Measurements from ENCODE around the gene UBASH3A.

The UBASH3A gene

GRCh38 chr21:42476388-42477331 lies 73.0 kb downstream of the UBASH3A start:
- no CpG with 5 or more reads among the region's 25 CpGs for WGBS, 2 donors (ENCODE audit: extremely low coverage in 2 of 2, insufficient read length in 2 of 2, insufficient replicate concordance in 1 of 2)
- no peak overlapping the region for H4K8ac ChIP-seq (ENCODE audit: low read depth, low read length)
- H2AK5ac ChIP-seq (ENCODE audit: low read depth, low read length): no peak overlapping the region
- no peak overlapping the region for H2BK120ac ChIP-seq (ENCODE audit: low read depth, low read length)
- peak overlapping the region; percentile 35 for H4K91ac ChIP-seq (ENCODE audit: low read depth, low read length, poor library complexity)
- no peak overlapping the region for H2BK15ac ChIP-seq (ENCODE audit: low read length)
- peak overlapping the region; percentile 15 for H3K18ac ChIP-seq (ENCODE audit: low read length)
- H2BK12ac ChIP-seq (ENCODE audit: low read length): no peak overlapping the region
- no peaks in the 10 kb centered on the region for H3K79me1 ChIP-seq (ENCODE audit: low read depth, low read length)
- H3K27me3 ChIP-seq (ENCODE audit: control insufficient read depth in 3 of 3, insufficient read depth in 3 of 3, low read depth in 1 of 3, low read length in 3 of 3): peaks cover 0 to 2% (median 0%) of the 10 kb centered on the region in 3 experiments
- H3K4me1 ChIP-seq (ENCODE audit: control insufficient read depth in 2 of 2, insufficient read depth in 1 of 2, low read depth in 1 of 2, low read length in 2 of 2): no peaks in the 10 kb centered on the region
- H2AFZ ChIP-seq (ENCODE audit: low read length): no peak overlapping the region
- no peaks in the 10 kb centered on the region for H3K36me3 ChIP-seq (replicated peaks in 1 of 2; ENCODE audit: control insufficient read depth in 2 of 2, insufficient read depth in 2 of 2, low read length in 2 of 2)
- H3K14ac ChIP-seq (ENCODE audit: low read length): peak overlapping the region; percentile 76
- no peak overlapping the region for H3K4me2 ChIP-seq (ENCODE audit: insufficient read depth, low read length, poor library complexity, severe bottlenecking)
- H3K4me3 ChIP-seq (ENCODE audit: low read length in 2 of 2): no peak overlapping the region
- H3K4ac ChIP-seq (ENCODE audit: low read length): no peak overlapping the region
- DNase-seq (ENCODE audit: low spot score): no peak
- H3K27ac ChIP-seq (replicated peaks; ENCODE audit: low read length): no peak overlapping the region
- H2BK5ac ChIP-seq (ENCODE audit: low read length): peak overlapping the region; percentile 42
- peaks cover 0 to 2% of the 10 kb centered on the region in 2 donors for H3K9me3 ChIP-seq (replicated peaks in 1 of 2; ENCODE audit: control insufficient read depth in 2 of 2, insufficient read depth in 1 of 2, low read depth in 1 of 2, low read length in 2 of 2)
- no peak overlapping the region for H3K23ac ChIP-seq (ENCODE audit: low read depth, low read length, poor library complexity)
- no peak overlapping the region for H3K9ac ChIP-seq (ENCODE audit: low read depth, low read length, poor library complexity)

GRCh38 chr21:42478504-42478903 lies 74.8 kb downstream of the UBASH3A start:
- Histone ChIP-seq H2BK120ac (ENCODE audit: low read depth, low read length) (no peak overlapping the region), H2BK15ac (ENCODE audit: low read length) (no peak overlapping the region), H4K91ac (ENCODE audit: low read depth, low read length, poor library complexity) (no peak overlapping the region), H3K14ac (ENCODE audit: low read length) (no peak overlapping the region), H3K4ac (ENCODE audit: low read length) (no peak overlapping the region), H2BK12ac (ENCODE audit: low read length) (no peak overlapping the region), H3K9ac (ENCODE audit: low read depth, low read length, poor library complexity) (no peak overlapping the region), H3K18ac (ENCODE audit: low read length) (no peak overlapping the region), H3K4me3 (ENCODE audit: low read length in 2 of 2) (no peak overlapping the region), H3K4me1 (ENCODE audit: control insufficient read depth in 2 of 2, insufficient read depth in 1 of 2, low read depth in 1 of 2, low read length in 2 of 2) (no peaks in the 10 kb centered on the region), H2BK5ac (ENCODE audit: low read length) (no peak overlapping the region), H3K9me3 (replicated peaks in 1 of 2; ENCODE audit: control insufficient read depth in 2 of 2, insufficient read depth in 1 of 2, low read depth in 1 of 2, low read length in 2 of 2) (peaks cover 0 to 2% of the 10 kb centered on the region in 2 donors), H3K4me2 (ENCODE audit: insufficient read depth, low read length, poor library complexity, severe bottlenecking) (no peak overlapping the region), H4K8ac (ENCODE audit: low read depth, low read length) (no peak overlapping the region), H3K23ac (ENCODE audit: low read depth, low read length, poor library complexity) (no peak overlapping the region), H2AFZ (ENCODE audit: low read length) (no peak overlapping the region), H2AK5ac (ENCODE audit: low read depth, low read length) (no peak overlapping the region), H3K27me3 (ENCODE audit: control insufficient read depth in 3 of 3, insufficient read depth in 3 of 3, low read depth in 1 of 3, low read length in 3 of 3) (peaks cover 0 to 6% (median 0%) of the 10 kb centered on the region in 3 experiments), H3K27ac (replicated peaks; ENCODE audit: low read length) (no peak overlapping the region), H3K36me3 (replicated peaks in 1 of 2; ENCODE audit: control insufficient read depth in 2 of 2, insufficient read depth in 2 of 2, low read length in 2 of 2) (no peaks in the 10 kb centered on the region), H3K79me1 (ENCODE audit: low read depth, low read length) (no peaks in the 10 kb centered on the region)
- DNase-seq (ENCODE audit: low spot score): no peak
- WGBS, 2 donors (ENCODE audit: extremely low coverage in 2 of 2, insufficient read length in 2 of 2, insufficient replicate concordance in 1 of 2): no CpG with 5 or more reads among the region's 7 CpGs

DNA sequence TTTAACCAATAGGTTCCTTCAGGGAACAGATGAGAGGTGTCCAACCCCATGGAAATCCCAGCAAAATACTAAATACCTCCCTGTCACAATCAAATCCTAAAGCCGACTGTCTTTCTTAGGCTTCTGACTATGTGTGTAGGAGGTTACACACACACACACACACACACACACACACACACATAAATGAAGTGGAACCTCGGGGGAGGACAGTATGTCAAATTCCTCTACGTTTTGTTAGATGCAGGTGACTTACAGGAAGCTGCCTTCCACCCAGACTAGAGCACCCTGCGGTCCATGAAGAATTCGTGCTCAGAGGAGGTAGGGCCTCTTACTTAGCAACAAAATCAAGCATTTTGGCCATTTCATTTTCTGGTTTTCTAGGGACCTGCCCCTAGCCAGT lies 75.9 kb downstream of the UBASH3A start:
- Histone ChIP-seq H3K4me1 (ENCODE audit: control insufficient read depth in 2 of 2, insufficient read depth in 1 of 2, low read depth in 1 of 2, low read length in 2 of 2) (no peaks in the 10 kb centered on the region), H3K14ac (ENCODE audit: low read length) (no peak overlapping the region), H3K18ac (ENCODE audit: low read length) (no peak overlapping the region), H2BK5ac (ENCODE audit: low read length) (no peak overlapping the region), H4K91ac (ENCODE audit: low read depth, low read length, poor library complexity) (no peak overlapping the region), H2AFZ (ENCODE audit: low read length) (no peak overlapping the region), H3K27me3 (ENCODE audit: control insufficient read depth in 3 of 3, insufficient read depth in 3 of 3, low read depth in 1 of 3, low read length in 3 of 3) (peaks cover 0 to 9% (median 0%) of the 10 kb centered on the region in 3 experiments), H3K9me3 (replicated peaks in 1 of 2; ENCODE audit: control insufficient read depth in 2 of 2, insufficient read depth in 1 of 2, low read depth in 1 of 2, low read length in 2 of 2) (peaks cover 0 to 2% of the 10 kb centered on the region in 2 donors), H3K4me2 (ENCODE audit: insufficient read depth, low read length, poor library complexity, severe bottlenecking) (no peak overlapping the region), H3K36me3 (replicated peaks in 1 of 2; ENCODE audit: control insufficient read depth in 2 of 2, insufficient read depth in 2 of 2, low read length in 2 of 2) (no peaks in the 10 kb centered on the region), H4K8ac (ENCODE audit: low read depth, low read length) (no peak overlapping the region), H2BK12ac (ENCODE audit: low read length) (no peak overlapping the region), H3K4ac (ENCODE audit: low read length) (no peak overlapping the region), H3K4me3 (ENCODE audit: low read length in 2 of 2) (no peak overlapping the region), H2BK15ac (ENCODE audit: low read length) (no peak overlapping the region), H2AK5ac (ENCODE audit: low read depth, low read length) (no peak overlapping the region), H3K79me1 (ENCODE audit: low read depth, low read length) (no peaks in the 10 kb centered on the region), H2BK120ac (ENCODE audit: low read depth, low read length) (no peak overlapping the region), H3K23ac (ENCODE audit: low read depth, low read length, poor library complexity) (no peak overlapping the region), H3K9ac (ENCODE audit: low read depth, low read length, poor library complexity) (no peak overlapping the region), H3K27ac (replicated peaks; ENCODE audit: low read length) (no peak overlapping the region)
- no CpG with 5 or more reads among the region's 5 CpGs for WGBS, 2 donors (ENCODE audit: extremely low coverage in 2 of 2, insufficient read length in 2 of 2, insufficient replicate concordance in 1 of 2)
- no peak for DNase-seq (ENCODE audit: low spot score)

- no peak overlapping the region for H3K18ac ChIP-seq (ENCODE audit: low read length)
- H2BK12ac ChIP-seq (ENCODE audit: low read length): no peak overlapping the region
- H4K8ac ChIP-seq (ENCODE audit: low read depth, low read length): no peak overlapping the region
- H2AK5ac ChIP-seq (ENCODE audit: low read depth, low read length): no peak overlapping the region
- no peak overlapping the region for H3K4ac ChIP-seq (ENCODE audit: low read length)
- no peak for DNase-seq (ENCODE audit: low spot score)
- H3K4me3 ChIP-seq (ENCODE audit: low read length in 2 of 2): no peak overlapping the region
- no peak overlapping the region for H3K23ac ChIP-seq (ENCODE audit: low read depth, low read length, poor library complexity)
- H2BK5ac ChIP-seq (ENCODE audit: low read length): no peak overlapping the region
- no peak overlapping the region for H3K9ac ChIP-seq (ENCODE audit: low read depth, low read length, poor library complexity)
- H2BK120ac ChIP-seq (ENCODE audit: low read depth, low read length): no peak overlapping the region
- H2AFZ ChIP-seq (ENCODE audit: low read length): no peak overlapping the region
- H3K27ac ChIP-seq (replicated peaks; ENCODE audit: low read length): no peak overlapping the region
- H3K27me3 ChIP-seq (ENCODE audit: control insufficient read depth in 3 of 3, insufficient read depth in 3 of 3, low read depth in 1 of 3, low read length in 3 of 3): peaks cover 0 to 14% (median 0%) of the 10 kb centered on the region in 3 experiments
- no peaks in the 10 kb centered on the region for H3K4me1 ChIP-seq (ENCODE audit: control insufficient read depth in 2 of 2, insufficient read depth in 1 of 2, low read depth in 1 of 2, low read length in 2 of 2)
- no peak overlapping the region for H2BK15ac ChIP-seq (ENCODE audit: low read length)
- no peaks in the 10 kb centered on the region for H3K36me3 ChIP-seq (replicated peaks in 1 of 2; ENCODE audit: control insufficient read depth in 2 of 2, insufficient read depth in 2 of 2, low read length in 2 of 2)
- H3K14ac ChIP-seq (ENCODE audit: low read length): no peak overlapping the region
- no peaks in the 10 kb centered on the region for H3K79me1 ChIP-seq (ENCODE audit: low read depth, low read length)
- H3K4me2 ChIP-seq (ENCODE audit: insufficient read depth, low read length, poor library complexity, severe bottlenecking): no peak overlapping the region
- H3K9me3 ChIP-seq (replicated peaks in 1 of 2; ENCODE audit: control insufficient read depth in 2 of 2, insufficient read depth in 1 of 2, low read depth in 1 of 2, low read length in 2 of 2): peaks cover 0 to 2% of the 10 kb centered on the region in 2 donors
- no CpG with 5 or more reads among the region's 10 CpGs for WGBS, 2 donors (ENCODE audit: extremely low coverage in 2 of 2, insufficient read length in 2 of 2, insufficient replicate concordance in 1 of 2)
- H4K91ac ChIP-seq (ENCODE audit: low read depth, low read length, poor library complexity): no peak overlapping the region
Observed at GRCh38 chr21:42480736-42481135, 77.0 kb downstream of the UBASH3A start.
